Renal pelvis (tissue), 4 donors: ENCODE measurements around the gene MYB. TPM values are rescaled to one million over a fixed set of nuclear protein-coding genes. Genes with fewer than 3 reads are reported as not detected.
A peak's percentile ranks its signal among the peaks of the same experiment; 100 is the strongest.
"Not testable (repeated sequence)": the region's sequence is repeated elsewhere in the genome, so short reads cannot be mapped to it uniquely, and the experiment has no call there.

Experiments used
- DNase-seq: peaks from one replicate; pipeline ENCODE4 v3.0.0-alpha.2; 2013
- polyA plus RNA-seq, 3 donors: library from polyadenylated mRNA; unstranded; fragments of 120-200 nt; gene quantifications; one replicate each; pipeline ENCODE4 v1.2.1, GENCODE V29; 2013; ENCODE audit not compliant: insufficient read length in 3 of 3

Gene MYB
- polyA plus RNA-seq, 3 donors = 3.9 to 5.7 (median 4.3) TPM

GRCh38 chr6:135219346-135219745, 38.2 kb downstream of the MYB start:
- DNase-seq = no peak

- DNase-seq = no peak
Measured at GRCh38 chr6:135221042-135221441, 39.9 kb downstream of the MYB start.

GRCh38 chr6:135221505-135221904, 40.4 kb downstream of the MYB start:
- DNase-seq = no peak

GRCh38 chr6:135222623-135223022, 41.5 kb downstream of the MYB start:
- DNase-seq = no peak

- DNase-seq = no peak
Measured at GRCh38 chr6:135224037-135224647, 43.0 kb downstream of the MYB start.

DNA sequence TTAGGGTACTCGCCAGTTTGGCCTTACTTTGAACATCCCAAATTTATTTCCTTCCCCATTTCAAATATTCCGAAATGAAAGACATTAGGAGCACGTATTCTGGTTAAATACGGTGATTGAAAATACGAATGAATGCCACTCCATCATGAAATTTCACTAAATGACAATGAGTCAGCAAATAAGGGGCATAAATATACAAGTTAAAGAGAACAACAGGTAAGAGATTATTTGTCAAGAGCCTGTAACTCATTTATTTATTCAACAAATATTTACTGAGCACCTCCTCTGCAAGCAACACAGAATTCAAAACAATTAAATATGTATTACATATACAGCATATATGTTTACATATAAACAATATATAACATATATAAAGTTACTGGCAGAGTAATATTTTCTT, 44.8 kb downstream of the MYB start:
- DNase-seq = no peak

DNA sequence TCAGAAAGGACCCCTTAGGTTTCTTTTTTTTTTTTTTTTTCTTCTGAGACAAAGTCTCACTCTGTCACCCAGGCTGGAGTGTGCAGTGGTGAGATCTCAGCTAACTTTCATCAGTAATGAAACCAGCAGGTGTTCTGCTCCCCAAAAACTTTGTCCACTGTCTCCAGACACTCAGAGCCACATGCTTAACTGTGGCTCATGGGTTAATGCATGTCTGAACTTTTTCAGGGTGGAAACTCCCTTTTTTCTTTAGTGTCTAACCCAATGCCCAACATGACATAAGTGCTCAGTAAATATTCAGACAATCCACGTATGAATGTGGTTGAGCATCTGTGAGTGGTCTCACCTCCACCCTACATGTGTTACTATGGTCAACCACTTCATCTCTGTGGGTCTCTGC, 45.4 kb downstream of the MYB start:
- no peak for DNase-seq

DNA sequence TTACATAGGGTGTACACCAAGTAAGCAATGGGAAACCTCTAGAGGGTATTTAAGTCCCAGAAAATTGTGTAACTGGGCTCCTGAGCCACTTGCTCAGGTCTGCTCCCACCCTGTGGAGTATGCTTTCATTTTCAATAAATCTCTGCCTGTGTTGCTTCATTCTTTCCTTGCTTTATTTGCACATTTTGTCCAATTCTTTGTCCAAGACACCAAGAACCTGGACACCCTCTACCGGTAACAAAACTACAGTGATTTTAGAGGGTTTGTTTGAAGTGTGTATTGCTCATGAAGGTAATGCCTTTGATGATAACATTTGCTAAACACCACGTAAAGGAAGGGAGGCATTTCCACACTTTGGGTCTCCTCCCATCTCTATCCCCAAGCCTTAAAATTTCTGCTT, 46.2 kb downstream of the MYB start:
- DNase-seq = no peak

DNA sequence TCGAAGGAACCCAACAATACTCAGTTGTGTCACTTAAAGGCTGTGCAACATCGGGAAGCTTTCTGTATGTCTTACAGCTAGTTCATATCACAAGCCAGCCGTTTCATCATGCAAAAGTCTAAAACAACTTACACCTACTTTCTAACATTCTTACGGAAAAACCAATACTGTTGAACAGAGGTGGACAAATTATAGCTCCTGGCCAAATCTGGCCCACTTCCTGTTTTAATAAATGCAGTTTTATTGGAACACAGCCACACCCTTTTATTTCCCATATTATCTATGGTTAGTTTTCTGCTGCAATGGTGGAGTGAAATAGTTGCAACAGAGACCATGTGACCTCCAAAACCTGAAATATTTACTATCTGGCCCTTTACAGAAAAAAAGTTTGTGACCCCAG, 46.6 kb downstream of the MYB start:
- no peak for DNase-seq

- DNase-seq = no peak
Measured at GRCh38 chr6:135228486-135228885, 47.4 kb downstream of the MYB start.

GRCh38 chr6:135229996-135230395, 48.9 kb downstream of the MYB start:
- no peak for DNase-seq

DNA sequence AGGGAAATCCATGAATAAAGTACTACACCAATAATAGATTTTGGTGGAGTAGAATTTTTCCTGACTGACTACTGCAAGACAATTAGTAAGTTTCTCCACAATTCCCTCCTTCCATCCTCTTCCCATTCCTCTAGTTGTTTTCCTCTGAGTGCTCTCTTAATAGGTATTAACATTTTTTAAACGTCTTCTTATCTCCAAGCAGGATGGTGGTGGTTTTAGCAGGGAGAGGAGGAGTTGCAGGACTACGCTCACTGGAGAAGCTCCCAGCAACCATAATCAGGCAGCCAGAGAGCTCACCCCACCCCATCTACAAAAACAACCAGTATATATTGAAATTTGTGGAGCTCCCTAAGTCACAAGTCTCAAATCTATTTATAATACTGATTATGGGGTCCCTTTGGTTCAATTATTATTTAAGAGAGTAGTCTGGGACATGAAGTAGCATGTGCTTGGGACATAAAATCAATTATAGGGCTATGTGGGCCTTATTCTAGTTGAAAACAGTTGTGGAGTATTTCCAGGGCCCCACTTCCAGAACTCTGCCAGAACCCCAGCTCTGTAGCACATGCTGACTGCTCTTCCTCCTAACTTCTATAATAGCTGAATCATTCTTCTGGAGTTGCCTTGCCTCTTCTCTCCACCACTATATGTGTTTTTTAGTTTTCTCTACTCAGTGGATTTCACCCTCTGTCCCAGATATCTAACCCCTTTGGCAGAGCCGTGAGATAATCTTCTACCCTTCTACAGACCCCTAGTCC, 49.8 kb downstream of the MYB start:
- DNase-seq = no peak

DNA sequence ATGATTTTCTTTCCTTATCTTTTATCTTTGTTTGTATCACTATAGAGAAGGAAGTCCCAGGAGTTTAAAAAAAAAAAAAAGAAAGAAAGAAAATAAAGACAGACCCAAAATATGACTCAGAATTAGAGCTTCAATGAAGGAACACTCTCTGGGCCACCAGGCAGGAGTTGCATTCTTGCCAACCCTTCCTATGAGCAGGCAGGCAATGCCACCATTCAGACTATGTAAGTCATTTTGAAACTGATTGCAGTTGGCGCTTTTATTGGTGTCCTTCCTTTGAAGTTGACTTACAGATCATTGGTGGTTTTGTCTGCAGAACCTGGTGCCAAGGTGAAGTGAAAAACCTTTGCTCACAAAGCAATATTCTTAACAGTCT, 50.3 kb downstream of the MYB start:
- no peak for DNase-seq

DNA sequence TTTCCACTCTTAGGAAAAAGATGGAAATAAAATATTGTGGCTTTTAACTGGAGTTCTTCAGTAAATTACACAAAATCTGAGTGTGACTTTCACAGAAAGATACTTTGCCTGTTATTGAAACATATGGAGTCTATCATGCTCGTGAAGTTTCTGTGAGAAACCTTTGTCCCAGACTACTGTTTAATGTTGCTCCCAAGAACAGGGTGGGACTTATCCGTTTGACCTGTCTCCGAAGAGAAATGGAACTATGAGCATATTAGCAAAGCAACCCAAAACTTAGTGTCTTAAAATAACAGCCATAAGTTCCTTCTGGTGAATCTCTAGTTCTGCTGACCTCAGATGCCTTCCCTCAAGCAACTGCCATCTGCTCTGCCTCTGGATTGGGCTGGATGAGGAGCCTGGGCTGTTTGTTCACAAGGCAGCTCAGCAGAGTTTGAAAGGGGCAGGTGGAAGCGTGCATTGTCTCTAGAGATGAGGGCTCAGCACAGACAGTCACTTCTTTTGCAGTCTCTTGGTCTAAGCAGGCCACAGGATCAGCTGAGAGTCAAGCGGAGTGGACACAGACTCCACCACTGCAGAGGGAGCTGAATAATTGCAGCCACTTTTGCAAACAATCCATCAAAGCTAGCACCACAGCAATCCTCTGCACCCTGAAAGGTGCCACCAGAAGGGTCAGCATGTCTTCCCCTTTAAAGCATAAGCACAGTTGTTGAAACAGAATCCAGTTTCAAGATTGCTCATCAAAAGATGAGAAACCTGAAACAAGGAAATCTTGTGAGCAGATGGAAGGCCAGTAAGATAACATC, 52.8 kb downstream of the MYB start:
- DNase-seq = peak; percentile 14

DNA sequence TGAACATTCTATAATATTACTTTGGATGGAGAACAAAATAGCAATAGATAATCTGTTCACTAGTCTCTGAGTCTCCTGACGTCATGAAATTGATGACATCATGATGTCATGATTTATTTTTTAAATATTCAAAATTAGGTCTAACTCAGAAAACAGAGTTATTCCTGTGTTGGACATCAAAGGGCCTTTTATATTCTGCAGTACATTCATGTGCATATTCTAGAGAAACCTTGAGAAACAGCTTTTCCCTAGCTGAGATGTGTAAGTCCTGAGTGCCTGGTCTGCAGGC, 53.3 kb downstream of the MYB start:
- DNase-seq = no peak

DNA sequence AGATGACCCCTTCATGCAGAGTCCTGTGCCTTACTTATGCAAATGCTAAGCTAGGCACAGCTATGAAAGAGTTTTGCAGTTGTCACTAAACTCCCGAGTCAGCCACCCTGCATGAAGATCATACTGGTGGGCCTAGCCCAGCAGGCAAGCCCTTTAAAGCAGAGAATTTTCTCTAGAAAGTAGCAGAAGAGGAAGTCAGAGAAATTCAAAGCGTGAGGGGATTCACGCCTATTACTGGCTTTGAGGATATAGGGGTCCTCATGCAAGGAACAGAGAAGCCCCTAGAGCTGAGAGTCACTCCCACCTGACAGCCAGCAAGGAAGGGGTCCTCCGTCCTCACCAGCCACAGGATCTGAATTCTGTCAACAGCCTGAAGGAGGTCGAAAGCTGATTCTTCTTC, 54.6 kb downstream of the MYB start:
- no peak for DNase-seq

DNA sequence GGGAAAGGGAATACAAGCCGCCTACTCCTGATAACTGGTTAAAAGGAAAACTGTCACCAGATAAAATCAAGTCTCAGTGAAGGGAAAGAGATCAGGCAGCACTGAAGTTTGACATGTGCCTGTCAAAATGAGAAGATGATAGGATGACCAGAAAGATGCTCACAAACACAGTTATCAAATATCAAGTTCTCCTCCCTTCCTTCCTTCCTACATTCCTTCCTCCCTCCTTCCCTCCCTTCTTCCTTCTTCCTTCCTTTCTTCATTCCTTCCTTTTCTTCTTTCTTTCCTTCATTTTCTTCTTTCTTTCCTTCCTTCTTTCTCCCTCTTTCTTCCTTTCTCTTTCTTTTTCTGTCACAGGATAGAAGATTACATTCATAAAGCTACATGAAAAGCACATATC, 55.2 kb downstream of the MYB start:
- no peak for DNase-seq

- no peak for DNase-seq
Measured at GRCh38 chr6:135236732-135237131, 55.6 kb downstream of the MYB start.

GRCh38 chr6:135240711-135241110, 59.6 kb downstream of the MYB start:
- no peak for DNase-seq

GRCh38 chr6:135243871-135244796, 63.0 kb downstream of the MYB start:
- DNase-seq = no peak

DNA sequence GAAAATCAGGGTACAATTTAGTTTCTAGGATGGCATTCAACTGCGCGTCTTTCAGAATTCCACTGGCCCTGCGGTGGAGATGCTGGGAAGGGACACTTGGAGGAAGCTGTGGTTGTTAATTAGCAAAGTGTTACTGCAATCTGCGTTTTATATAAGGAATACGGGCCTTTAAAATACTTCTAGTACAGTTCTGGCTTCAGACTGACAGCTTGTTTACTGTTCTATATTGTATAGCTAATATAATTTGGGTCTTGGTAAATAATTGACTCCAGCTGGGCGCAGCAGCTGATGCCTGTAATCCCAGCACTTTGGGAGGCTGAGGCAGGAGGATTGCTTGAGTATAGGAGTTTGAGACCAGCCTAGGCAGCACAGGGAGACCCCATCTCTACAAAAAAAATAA, 63.7 kb downstream of the MYB start:
- DNase-seq = no peak

DNA sequence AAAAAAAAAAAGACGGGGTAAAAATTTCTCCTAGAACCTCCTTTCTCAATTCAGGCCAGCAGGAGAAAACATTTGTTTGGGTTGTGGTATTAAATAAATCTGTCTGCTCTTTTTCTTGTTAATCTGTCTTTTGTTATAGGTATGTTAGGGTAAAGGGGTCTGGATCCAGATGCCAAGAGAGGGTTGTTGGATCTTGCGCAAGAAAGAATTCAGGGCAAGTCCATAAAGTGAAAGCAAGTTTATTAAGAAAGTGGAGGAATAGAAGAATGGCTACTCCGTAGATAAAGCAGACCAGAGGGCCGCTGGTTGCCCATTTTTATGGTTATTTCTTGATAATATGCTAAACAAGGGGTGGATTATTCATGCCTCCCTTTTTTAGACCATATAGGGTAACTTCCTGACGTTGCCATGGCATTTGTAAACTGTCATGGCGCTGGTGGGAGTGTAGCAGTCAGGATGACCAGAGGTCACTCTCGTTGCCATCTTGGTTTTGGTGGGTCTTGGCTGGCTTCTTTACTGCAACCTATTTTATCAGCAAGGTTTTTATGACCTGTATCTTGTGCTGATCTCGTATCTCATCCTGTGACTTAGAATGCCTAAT, 65.4 kb downstream of the MYB start:
- DNase-seq = not testable (repeated sequence)
